ENCODE results near the gene TUBGCP5. TPM values are rescaled to one million over a fixed set of nuclear protein-coding genes. Genes with fewer than 3 reads are reported as not detected.
"Not testable (repeated sequence)": the region's sequence is repeated elsewhere in the genome, so short reads cannot be mapped to it uniquely, and the experiment has no call there.

TUBGCP5 gene
- total RNA-seq, 1 donor from 2014 or later, result 27.1 TPM

GRCh38 chr15:22989576-22990477 lies 49.5 kb downstream of the TUBGCP5 start:
- H3K27me3 Mint-ChIP-seq (ENCODE audit: low read depth), result no peaks in the 10 kb centered on the region
- no peaks in the 10 kb centered on the region for H3K4me1 Mint-ChIP-seq
- no peaks in the 10 kb centered on the region for H3K9me3 Mint-ChIP-seq
- no peak overlapping the region for H3K4me3 Mint-ChIP-seq
- DNase-seq (ENCODE audit: low spot score in 2 of 2, unreplicated experiment in 2 of 2), result no peak
- TF ChIP-seq CTCF (IDR thresholded peaks at IDR 0.05; ENCODE audit: unreplicated experiment), result no peak
- peaks cover 7% of the 10 kb centered on the region for H3K36me3 Mint-ChIP-seq
- H3K27ac Mint-ChIP-seq, result no peak overlapping the region

GRCh38 chr15:22988811-22989210 lies 50.6 kb downstream of the TUBGCP5 start:
- no peak for TF ChIP-seq CTCF (IDR thresholded peaks at IDR 0.05; ENCODE audit: unreplicated experiment)
- Mint-ChIP-seq H3K27me3 (ENCODE audit: low read depth) (no peaks in the 10 kb centered on the region), H3K4me3 (no peak overlapping the region), H3K27ac (no peak overlapping the region), H3K4me1 (no peaks in the 10 kb centered on the region), H3K36me3 (peaks cover 5% of the 10 kb centered on the region), H3K9me3 (no peaks in the 10 kb centered on the region)
- no peak for DNase-seq (ENCODE audit: low spot score in 2 of 2, unreplicated experiment in 2 of 2)

GRCh38 chr15:22981931-22982330 lies 57.4 kb downstream of the TUBGCP5 start:
- DNase-seq (ENCODE audit: low spot score in 2 of 2, unreplicated experiment in 2 of 2); H3K4me3 Mint-ChIP-seq; H3K27me3 Mint-ChIP-seq (ENCODE audit: low read depth); H3K36me3 Mint-ChIP-seq; H3K9me3 Mint-ChIP-seq; H3K27ac Mint-ChIP-seq: not testable (repeated sequence)
- peaks cover 13% of the 10 kb centered on the region for H3K4me1 Mint-ChIP-seq

GRCh38 chr15:22981051-22981840 lies 58.1 kb downstream of the TUBGCP5 start:
- DNase-seq (ENCODE audit: low spot score in 2 of 2, unreplicated experiment in 2 of 2), result no peak
- H3K4me3 Mint-ChIP-seq, result peak overlapping the region; percentile 79
- TF ChIP-seq CTCF (IDR thresholded peaks at IDR 0.05; ENCODE audit: unreplicated experiment), result no peak
- H3K9me3 Mint-ChIP-seq, result no peaks in the 10 kb centered on the region
- H3K27ac Mint-ChIP-seq, result peak overlapping the region; percentile 53
- H3K4me1 Mint-ChIP-seq, result peaks cover 13% of the 10 kb centered on the region
- no peaks in the 10 kb centered on the region for H3K36me3 Mint-ChIP-seq
- H3K27me3 Mint-ChIP-seq (ENCODE audit: low read depth), result no peaks in the 10 kb centered on the region

- H3K9me3 Mint-ChIP-seq, result no peaks in the 10 kb centered on the region
- no peaks in the 10 kb centered on the region for H3K36me3 Mint-ChIP-seq
- peak; percentile 61 to 80 for DNase-seq (ENCODE audit: low spot score in 2 of 2, unreplicated experiment in 2 of 2)
- H3K4me1 Mint-ChIP-seq, result peaks cover 13% of the 10 kb centered on the region
- H3K4me3 Mint-ChIP-seq, result peak within 1 kb of the TSS; percentile 90
- peak within 1 kb of the TSS; percentile 94 for H3K27ac Mint-ChIP-seq
- H3K27me3 Mint-ChIP-seq (ENCODE audit: low read depth), result no peaks in the 10 kb centered on the region
- TF ChIP-seq CTCF (IDR thresholded peaks at IDR 0.05; ENCODE audit: unreplicated experiment), result no peak
These were observed 58.9 kb downstream of the TUBGCP5 start, which contains the start of gene CYFIP1 for GRCh38 chr15:22980189-22981050. Gene CYFIP1, minus strand, starts transcription at chr15:22980368. Its CDS starts 33,083 bp downstream, at chr15:22947285.

All from mesothelial cell of epicardium (in vitro differentiated cells).